Measurements from ENCODE around the gene DPP3.
A peak's percentile ranks its signal among the peaks of the same experiment; 100 is the strongest.
"Not testable (repeated sequence)": the region's sequence is repeated elsewhere in the genome, so short reads cannot be mapped to it uniquely, and the experiment has no call there.

DPP3 gene

GRCh38 chr11:66539870-66540213 is 59.6 kb downstream of the DPP3 start:
- no peak for DNase-seq

- not testable (repeated sequence) for DNase-seq
These were observed 60.4 kb downstream of the DPP3 start for GRCh38 chr11:66540598-66540997.

DNA sequence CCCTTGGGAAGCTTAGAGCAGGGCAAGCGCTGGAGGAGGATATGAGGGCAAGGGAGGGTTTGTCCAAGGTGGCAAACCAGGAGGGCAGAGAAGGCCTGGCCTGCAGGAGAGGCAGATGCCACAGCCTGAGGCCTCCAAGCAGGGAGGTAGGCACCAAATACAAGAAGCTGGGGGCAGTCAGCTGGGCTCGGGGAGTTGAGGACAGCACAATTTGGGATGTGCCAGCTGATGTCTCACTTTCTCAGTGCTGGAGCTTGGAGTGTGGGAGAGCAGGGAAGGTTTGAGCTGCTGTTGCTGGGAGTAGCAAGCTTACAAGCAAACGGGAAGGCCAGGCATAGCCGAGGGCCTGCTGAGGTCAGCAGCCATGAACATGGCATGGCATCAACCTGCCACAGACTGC is 61.7 kb downstream of the DPP3 start:
- no peak for DNase-seq

GRCh38 chr11:66542362-66542761 is 62.1 kb downstream of the DPP3 start:
- DNase-seq = no peak

- DNase-seq = no peak
These were observed 63.3 kb downstream of the DPP3 start for GRCh38 chr11:66543263-66544107.

DNA sequence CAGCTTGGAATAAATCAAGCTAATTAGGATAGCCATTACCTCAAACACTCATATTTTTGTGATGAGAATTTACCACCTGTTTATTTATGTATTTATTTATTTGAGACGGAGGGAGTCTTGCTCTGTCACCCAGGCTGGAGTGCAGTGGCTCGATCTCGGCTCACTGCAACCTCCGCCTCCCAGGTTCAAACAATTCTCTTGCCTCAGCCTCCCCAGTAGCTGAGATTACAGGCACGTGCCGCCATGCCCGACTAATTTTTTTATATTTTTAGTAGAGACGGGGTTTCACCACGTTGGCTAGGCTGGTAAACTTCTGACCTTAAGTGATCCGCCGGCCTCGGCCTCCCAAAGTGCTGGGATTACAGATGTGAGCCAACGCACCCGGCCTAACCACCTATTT is 64.7 kb downstream of the DPP3 start:
- DNase-seq = not testable (repeated sequence)

- DNase-seq = peak; percentile 98
These were observed 65.6 kb downstream of the DPP3 start, which contains the start of gene ZDHHC24 for GRCh38 chr11:66545701-66546367. ZDHHC24 (minus strand) TSS chr11:66546048; CDS start chr11:66546003, 45 bp downstream.

DNA sequence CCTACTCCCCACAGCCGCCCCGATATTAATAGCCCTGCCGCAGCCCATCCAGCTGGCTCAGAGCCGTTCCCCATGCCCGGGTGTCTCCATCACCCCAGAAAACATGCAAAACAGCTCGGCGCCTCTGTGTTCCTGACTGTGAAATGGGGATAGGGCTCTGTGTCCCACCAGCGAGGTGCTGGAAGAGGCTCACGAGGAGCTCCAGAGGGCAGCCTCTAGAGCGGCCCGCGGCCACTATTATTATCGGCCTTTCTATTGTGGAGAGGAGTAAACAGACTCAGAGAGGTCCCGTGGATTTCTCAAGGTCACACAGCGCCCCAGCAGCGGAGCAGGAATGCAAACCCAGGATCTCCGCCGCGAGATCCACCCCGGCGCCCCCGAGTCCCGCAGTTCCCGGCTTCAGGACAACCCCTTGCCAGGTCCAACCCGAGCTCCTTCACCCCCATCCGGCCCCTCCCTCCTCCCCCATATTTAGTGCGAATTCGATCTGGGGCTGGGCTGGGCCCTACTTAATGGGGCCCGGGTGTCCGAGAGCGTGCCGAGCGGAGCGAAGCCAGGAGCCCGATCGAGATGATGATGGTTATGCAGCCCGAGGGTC is 66.2 kb downstream of the DPP3 start, which contains the start of gene ACTN3:
Gene ACTN3 (plus strand): TSS at position 536 of the 598 bp plus-strand sequence. CDS start 35 bp downstream, at position 571.
- no peak for DNase-seq

DNA sequence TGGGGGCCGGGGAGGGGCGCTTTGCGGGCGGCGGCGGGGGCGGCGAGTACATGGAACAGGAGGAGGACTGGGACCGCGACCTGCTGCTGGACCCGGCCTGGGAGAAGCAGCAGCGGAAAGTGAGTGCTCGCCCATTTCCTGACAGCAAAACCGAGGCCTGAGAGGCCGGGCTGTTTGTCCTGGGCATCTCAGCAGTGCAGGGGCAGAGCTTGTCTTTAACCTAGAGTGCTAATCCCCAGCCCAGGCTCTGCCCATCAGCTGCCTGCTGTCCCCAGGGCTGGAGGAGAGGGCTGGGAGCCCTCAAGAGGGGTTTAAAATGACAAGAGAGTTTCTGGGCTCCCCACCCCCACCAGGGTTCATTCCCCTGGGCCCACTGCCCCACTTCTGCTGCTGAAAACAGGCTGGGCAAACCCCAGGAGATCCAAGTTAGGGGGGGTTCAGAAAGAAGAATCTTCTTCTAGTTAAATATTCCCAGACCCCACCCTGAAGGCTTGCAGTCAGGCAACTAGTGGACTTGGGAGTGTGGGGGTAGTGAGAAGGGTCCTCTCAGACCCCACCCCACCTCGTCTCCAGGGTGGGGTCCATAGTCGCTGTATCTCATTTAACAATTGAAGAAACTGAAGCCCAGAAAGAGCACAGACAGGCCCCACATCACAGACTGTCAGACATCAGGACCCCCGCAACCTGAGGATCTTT is 66.9 kb downstream of the DPP3 start:
- DNase-seq = no peak

- DNase-seq = no peak
These were observed 67.4 kb downstream of the DPP3 start for GRCh38 chr11:66547662-66548009.

- no peak for DNase-seq
These were observed 67.8 kb downstream of the DPP3 start for GRCh38 chr11:66548041-66548440.

GRCh38 chr11:66548774-66549630 is 68.8 kb downstream of the DPP3 start:
- no peak for DNase-seq

DNA sequence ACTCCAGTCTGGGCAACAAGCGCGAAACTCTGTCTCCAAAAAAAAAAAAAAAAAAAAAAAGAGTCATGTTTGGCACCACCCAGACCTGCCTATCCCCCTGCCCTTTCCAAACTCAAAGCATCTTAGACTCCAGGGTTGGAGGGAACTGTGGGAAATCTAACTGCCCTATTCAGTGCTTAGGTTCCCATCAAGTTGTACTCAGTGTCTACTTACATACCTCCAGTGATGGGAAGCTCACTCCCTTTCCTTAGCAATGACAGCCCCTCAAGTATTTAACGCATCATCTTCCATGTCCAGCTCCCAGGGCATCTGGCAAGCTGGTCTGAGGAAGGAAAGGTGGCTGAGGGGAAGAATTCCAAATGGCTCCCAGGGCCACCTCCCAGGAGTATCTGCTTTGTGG is 69.5 kb downstream of the DPP3 start:
- DNase-seq = no peak

DNA sequence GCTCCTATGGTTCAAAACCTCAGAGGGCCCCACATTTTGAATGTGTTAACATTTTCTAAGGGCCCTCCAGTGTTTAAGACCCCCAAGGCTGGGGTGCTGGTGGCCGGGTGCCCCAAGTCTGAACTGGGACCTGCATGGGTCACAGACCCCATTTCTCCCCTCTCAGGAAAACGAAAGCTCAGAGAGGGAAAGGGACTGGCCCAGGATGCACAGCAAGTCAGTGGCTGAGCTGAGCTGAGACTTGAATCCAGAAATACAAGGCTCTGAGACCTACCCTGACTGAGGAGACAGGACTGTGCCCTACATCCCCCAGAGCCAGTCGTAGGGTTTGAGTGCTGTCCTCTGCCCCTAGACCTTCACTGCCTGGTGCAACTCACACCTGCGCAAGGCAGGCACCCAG is 70.7 kb downstream of the DPP3 start:
- no peak for DNase-seq

- DNase-seq = no peak
These were observed 74.4 kb downstream of the DPP3 start for GRCh38 chr11:66554602-66555001.

GRCh38 chr11:66555416-66555815 is 75.2 kb downstream of the DPP3 start:
- no peak for DNase-seq

GRCh38 chr11:66556086-66556485 is 75.9 kb downstream of the DPP3 start:
- DNase-seq = peak; percentile 80 to 87

DNA sequence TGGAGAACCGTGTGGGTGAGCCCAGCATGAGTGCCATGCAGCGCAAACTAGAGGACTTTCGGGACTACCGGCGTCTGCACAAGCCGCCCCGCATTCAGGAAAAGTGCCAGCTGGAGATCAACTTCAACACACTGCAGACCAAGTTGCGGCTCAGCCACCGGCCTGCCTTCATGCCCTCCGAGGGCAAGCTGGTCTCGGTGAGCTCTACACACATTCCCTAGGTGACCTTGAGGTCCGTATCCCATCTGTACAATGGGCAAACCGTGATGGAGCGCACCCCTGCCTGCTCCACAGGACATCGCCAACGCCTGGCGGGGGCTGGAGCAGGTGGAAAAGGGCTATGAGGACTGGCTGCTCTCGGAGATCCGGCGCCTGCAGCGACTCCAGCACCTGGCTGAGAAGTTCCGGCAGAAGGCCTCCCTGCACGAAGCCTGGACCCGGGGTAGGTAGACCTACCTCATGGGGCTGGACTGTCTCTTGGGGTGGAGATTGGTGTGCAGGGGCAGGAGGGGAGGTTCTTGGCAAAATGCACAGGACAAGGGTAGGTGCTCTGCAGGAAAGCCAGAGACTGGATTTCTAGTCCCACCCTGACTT is 77.6 kb downstream of the DPP3 start:
- peak; percentile 49 to 73 for DNase-seq
